DMS 273 treated with DMSO at 0.1 percent for 48 hours (cell line): ENCODE measurements around the gene PLD3.
"Not testable (repeated sequence)": the region's sequence is repeated elsewhere in the genome, so short reads cannot be mapped to it uniquely, and the experiment has no call there.

Experiments used
- DNase-seq: peaks from one replicate; lab custom pipeline; 2025; lab: John Stamatoyannopoulos, UW

PLD3 gene

GRCh38 chr19:40389404-40390083, 41.0 kb downstream of the PLD3 start:
- no peak for DNase-seq

GRCh38 chr19:40390084-40390742, 41.7 kb downstream of the PLD3 start, which contains the start of gene HIPK4:
TSS of gene HIPK4 (minus strand) at chr19:40390181. CDS start at chr19:40389902, 279 bp downstream.
- no peak for DNase-seq

- no peak for DNase-seq
These were observed 43.6 kb downstream of the PLD3 start for GRCh38 chr19:40392123-40392522.

GRCh38 chr19:40392894-40393517, 44.5 kb downstream of the PLD3 start:
- DNase-seq, result no peak

- DNase-seq, result no peak
These were observed 45.7 kb downstream of the PLD3 start for GRCh38 chr19:40393894-40394815.

- DNase-seq, result no peak
These were observed 46.3 kb downstream of the PLD3 start for GRCh38 chr19:40394816-40395210.

GRCh38 chr19:40395956-40396355, 47.5 kb downstream of the PLD3 start:
- DNase-seq, result no peak

- no peak for DNase-seq
These were observed 48.5 kb downstream of the PLD3 start for GRCh38 chr19:40396886-40397567.

GRCh38 chr19:40397568-40397906, 49.0 kb downstream of the PLD3 start:
- no peak for DNase-seq

- DNase-seq, result no peak
These were observed 50.1 kb downstream of the PLD3 start for GRCh38 chr19:40398417-40399131.

- no peak for DNase-seq
These were observed 52.1 kb downstream of the PLD3 start for GRCh38 chr19:40400559-40400958.

GRCh38 chr19:40403262-40403984, 54.9 kb downstream of the PLD3 start:
- DNase-seq, result peak; percentile 43

GRCh38 chr19:40407714-40408597, 59.5 kb downstream of the PLD3 start:
- no peak for DNase-seq

- DNase-seq, result not testable (repeated sequence)
These were observed 60.1 kb downstream of the PLD3 start for GRCh38 chr19:40408598-40408925.

- no peak for DNase-seq
These were observed 61.5 kb downstream of the PLD3 start for GRCh38 chr19:40410030-40410389.

GRCh38 chr19:40411125-40411842, 62.8 kb downstream of the PLD3 start:
- DNase-seq, result no peak

GRCh38 chr19:40411958-40412499, 63.5 kb downstream of the PLD3 start:
- no peak for DNase-seq

GRCh38 chr19:40412866-40413265, 64.4 kb downstream of the PLD3 start:
- DNase-seq, result no peak
